Activated T-helper 1 cell treated with anti-CD3 and anti-CD28 coated beads, Interleukin-12 subunit alpha, Interleukin-12 subunit beta, Interleukin-2, Interleukin-4 antibody, amounts not matched to agents 30 ng/mL and 10 ng/mL and 1 ng/mL, durations not matched to agents 14 hours and 24 hours and 36 hours (primary cell): Measurements from ENCODE around the gene LRRC27. TPM values are rescaled to one million over a fixed set of nuclear protein-coding genes. Genes with fewer than 3 reads are reported as not detected.
"Not testable (repeated sequence)": the region's sequence is repeated elsewhere in the genome, so short reads cannot be mapped to it uniquely, and the experiment has no call there.

Experiments used
- DNase-seq: peaks from one replicate; pipeline ENCODE4 v3.0.0; 2021; ENCODE audit warnings: low spot score
- H3K27ac Mint-ChIP-seq: one replicate; pipeline ENCODE4 v1.8.0; 2021; ENCODE audit warnings: mild to moderate bottlenecking, mixed read lengths
- H3K27me3 Mint-ChIP-seq: one replicate; pipeline ENCODE4 v1.8.0; 2022; ENCODE audit warnings: mild to moderate bottlenecking, moderate library complexity, mixed read lengths; ENCODE audit not compliant: insufficient read depth
- H3K36me3 Mint-ChIP-seq: one replicate; pipeline ENCODE4 v1.8.0; 2021; ENCODE audit warnings: low read depth, mixed read lengths
- H3K4me1 Mint-ChIP-seq: one replicate; pipeline ENCODE4 v1.8.0; 2021; ENCODE audit warnings: low read depth, mixed read lengths
- H3K4me3 Mint-ChIP-seq: one replicate; pipeline ENCODE4 v1.8.0; 2021; ENCODE audit warnings: mild to moderate bottlenecking, moderate library complexity, mixed read lengths
- H3K9me3 Mint-ChIP-seq: one replicate; pipeline ENCODE4 v1.8.0; 2021; ENCODE audit warnings: mixed read lengths
- intact Hi-C: fragments of 100-400 bp; cut with micrococcal nuclease; formaldehyde crosslinking; loops from one replicate; pipeline ENCODE4 v1.15.1; 2024
- total RNA-seq: library from RNA; stranded (reverse); gene quantifications from 2 replicates; pipeline ENCODE4 v1.2.3, GENCODE V29; 2022

LRRC27 gene
- total RNA-seq, result 1.7 and 3.4 TPM in 2 replicates

DNA sequence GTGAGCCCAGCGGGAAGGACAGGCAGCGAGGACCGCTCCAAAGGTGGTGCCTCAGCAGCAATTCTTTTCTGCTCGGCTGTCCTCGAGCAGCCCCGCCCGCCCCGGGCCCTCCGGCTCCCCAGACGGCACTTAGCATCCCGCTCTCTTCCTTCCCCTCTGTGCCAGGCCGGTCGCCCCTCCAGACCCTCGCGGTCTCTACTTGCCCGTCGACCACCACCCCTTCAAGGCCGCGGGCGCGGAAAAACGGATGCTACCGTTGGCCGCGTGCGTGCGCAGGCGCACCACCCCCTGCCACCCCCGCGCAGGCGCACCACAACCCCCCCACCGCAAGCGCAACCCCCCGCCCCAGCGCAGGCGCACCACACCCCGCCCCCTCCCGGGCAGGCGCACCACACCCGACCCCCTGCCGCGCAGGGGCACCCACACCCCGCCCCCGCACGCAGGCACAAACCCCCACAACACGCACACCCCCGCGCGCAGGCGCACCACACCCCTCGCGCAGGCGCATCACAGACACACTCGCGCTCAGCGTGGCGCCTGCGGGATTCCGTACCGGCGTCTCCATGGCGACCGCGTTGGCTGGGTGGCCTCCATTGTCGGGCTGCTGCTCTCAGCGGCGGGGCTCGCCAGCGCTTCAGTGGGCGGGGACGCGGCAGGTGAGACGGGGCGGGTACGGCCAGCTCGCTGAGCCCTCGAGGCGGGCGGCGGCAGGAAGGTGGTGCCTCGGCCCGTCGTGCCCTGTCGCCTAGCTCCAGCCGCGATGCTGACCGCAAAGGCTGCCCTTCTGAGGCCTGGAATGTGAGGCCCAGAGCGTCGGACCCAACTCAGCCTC, at the start of gene LRRC27:
Gene LRRC27, plus strand, starts transcription at position 593 of the 832 bp plus-strand sequence. CDS start 1,332 bp downstream, outside the sequence.
- intact Hi-C loops, result loop anchor here (1.0 to 5.0 kb wide), 9 partner anchors 24 to 430 kb away; partner anchors contain the start of genes DPYSL4, INPP5A, PPP2R2D and PWWP2B
- H3K36me3 Mint-ChIP-seq, result peaks cover 23% of the 10 kb centered on the region
- peak within 1 kb of the TSS; percentile 91 for H3K4me3 Mint-ChIP-seq
- peaks cover 58% of the 10 kb centered on the region for H3K4me1 Mint-ChIP-seq
- H3K27me3 Mint-ChIP-seq, result peaks cover 3% of the 10 kb centered on the region
- H3K27ac Mint-ChIP-seq, result peak within 1 kb of the TSS; percentile 96
- no peaks in the 10 kb centered on the region for H3K9me3 Mint-ChIP-seq
- peak; percentile 100 for DNase-seq

DNA sequence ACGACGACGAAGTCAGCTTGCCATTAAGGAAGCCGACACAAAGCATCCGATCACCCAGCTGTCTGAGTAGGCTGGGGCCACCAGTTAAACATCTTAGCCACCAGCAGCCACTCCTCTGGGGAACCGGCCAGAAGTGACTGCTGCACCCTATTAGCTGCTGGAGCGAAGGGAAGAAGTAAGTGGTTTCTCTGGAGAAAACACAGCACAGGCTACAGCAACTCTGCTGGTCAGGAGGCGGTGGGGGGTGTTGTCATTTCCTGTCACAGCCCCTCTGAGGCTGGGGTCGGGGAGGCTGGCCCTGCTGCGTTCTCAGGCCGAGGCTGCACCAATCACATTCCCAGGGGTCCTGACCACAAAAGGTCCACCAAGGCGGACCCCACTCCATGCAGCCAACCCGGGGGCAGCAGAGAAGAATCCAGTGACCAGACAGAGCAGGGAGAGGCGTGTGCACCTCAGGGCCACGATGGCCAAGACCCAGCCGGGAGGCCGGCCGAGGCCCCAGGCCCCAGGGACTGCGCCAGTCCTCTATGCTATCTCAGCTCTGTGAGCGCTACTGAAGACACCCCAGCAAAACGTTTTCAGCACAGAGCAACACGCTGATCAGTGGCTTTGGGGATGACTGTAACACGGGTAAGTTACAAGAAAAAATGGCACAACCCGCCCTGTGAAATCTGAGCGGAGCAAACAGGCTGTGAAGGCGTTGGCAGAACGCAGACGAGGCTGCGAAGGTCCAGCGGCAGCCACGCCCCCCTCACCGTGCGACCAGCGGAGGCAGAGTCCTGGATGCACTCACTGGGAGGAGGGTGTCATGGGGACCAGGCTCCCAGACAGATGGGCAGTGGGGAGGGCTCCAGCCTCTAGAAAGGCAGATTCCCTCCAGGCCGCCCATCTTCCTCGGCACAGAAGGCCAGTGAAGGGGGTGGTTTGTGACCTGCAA, 49.1 kb upstream of the LRRC27 start:
- intact Hi-C loops, result no loop called here
- Mint-ChIP-seq H3K36me3 (no peaks in the 10 kb centered on the region), H3K4me1 (no peaks in the 10 kb centered on the region), H3K27ac (no peak overlapping the region), H3K4me3 (no peak overlapping the region), H3K27me3 (peaks cover 7% of the 10 kb centered on the region), H3K9me3 (no peaks in the 10 kb centered on the region)
- DNase-seq, result no peak

DNA sequence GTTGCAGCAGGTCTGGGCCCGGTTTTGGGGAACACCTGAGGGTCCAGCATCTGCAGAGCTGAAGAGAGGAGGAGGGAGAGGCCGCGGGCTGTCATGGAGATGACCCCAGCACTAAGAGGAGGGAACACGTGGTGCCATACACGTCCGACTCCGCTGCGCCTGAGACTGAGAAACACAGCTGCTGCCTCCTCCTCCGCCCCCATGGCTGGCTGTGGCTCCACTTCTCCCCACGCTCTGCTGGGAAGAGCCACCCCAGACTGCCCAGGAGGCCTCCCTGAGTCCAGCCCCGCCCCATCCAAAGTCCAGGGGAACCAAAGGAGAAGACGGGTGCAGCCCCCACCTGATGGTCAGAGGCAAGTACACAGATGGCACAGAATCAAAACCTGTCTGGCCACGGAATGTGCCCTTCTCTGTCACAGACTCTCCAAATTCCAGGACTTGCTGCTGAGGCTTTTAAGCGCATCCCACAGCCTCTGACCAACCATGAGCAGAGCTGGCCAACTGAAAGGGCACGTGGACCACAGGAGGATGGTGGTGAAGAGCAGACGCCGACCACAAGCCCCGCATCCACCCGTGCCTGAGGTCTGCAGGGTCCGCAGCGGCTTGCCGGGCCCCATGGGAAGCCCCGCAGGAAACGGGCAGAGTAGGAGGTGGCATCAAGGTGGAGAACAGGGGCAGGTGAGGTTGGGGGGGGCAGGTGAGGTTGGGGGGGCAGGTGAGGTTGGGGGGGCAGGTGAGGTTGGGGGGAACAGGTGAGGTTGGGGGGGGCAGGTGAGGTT, 48.2 kb upstream of the LRRC27 start:
- Mint-ChIP-seq H3K4me1 (no peaks in the 10 kb centered on the region), H3K36me3 (no peaks in the 10 kb centered on the region), H3K27ac (no peak overlapping the region), H3K4me3 (no peak overlapping the region), H3K9me3 (no peaks in the 10 kb centered on the region), H3K27me3 (peaks cover 7% of the 10 kb centered on the region)
- intact Hi-C loops, result no loop called here
- no peak for DNase-seq

DNA sequence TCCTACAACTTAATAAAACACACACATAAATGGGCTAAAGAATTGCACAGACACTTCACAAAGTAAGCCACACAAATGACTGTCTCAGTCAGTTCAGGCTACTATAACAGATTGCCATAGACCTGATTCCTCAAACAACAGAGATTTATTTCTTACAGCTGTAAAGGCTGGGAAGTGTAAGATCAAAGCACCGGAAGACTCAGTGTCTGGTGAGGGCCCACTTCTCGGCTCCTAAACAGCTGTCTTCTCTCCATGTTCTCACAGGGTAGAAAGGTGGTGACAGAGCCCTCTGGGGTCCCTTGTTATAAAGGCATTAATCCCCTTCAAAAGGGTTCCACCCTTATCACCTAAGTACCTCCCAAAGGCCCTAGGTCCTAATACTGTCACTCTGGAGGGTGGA, 42.6 kb upstream of the LRRC27 start:
- no peak overlapping the region for H3K27ac Mint-ChIP-seq
- DNase-seq, result no peak
- no peaks in the 10 kb centered on the region for H3K9me3 Mint-ChIP-seq
- intact Hi-C loops, result no loop called here
- peaks cover 12% of the 10 kb centered on the region for H3K27me3 Mint-ChIP-seq
- no peaks in the 10 kb centered on the region for H3K36me3 Mint-ChIP-seq
- H3K4me3 Mint-ChIP-seq, result no peak overlapping the region
- H3K4me1 Mint-ChIP-seq, result no peaks in the 10 kb centered on the region

DNA sequence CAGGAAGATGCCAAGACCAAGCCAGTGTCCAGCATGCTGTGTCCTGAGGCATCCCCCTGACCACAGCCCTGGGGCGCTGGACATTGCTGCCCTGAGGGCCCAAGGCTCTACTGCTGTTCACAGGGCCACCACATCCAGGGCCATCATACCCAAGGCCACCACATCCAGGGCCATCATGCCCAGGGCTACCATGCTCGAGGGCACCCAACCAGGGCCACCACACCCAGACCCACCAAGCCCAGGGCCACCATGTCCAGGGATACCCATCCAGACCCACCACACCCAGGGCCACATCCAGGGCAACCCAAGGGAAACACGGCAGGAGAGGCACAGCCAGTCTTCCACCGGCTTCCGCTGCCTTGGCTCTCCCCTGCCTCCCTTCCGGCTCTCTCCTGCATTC, 41.4 kb upstream of the LRRC27 start:
- H3K27me3 Mint-ChIP-seq, result peaks cover 10% of the 10 kb centered on the region
- H3K9me3 Mint-ChIP-seq, result no peaks in the 10 kb centered on the region
- no peaks in the 10 kb centered on the region for H3K36me3 Mint-ChIP-seq
- no peak overlapping the region for H3K27ac Mint-ChIP-seq
- intact Hi-C loops, result no loop called here
- H3K4me1 Mint-ChIP-seq, result no peaks in the 10 kb centered on the region
- DNase-seq, result no peak
- H3K4me3 Mint-ChIP-seq, result no peak overlapping the region

DNA sequence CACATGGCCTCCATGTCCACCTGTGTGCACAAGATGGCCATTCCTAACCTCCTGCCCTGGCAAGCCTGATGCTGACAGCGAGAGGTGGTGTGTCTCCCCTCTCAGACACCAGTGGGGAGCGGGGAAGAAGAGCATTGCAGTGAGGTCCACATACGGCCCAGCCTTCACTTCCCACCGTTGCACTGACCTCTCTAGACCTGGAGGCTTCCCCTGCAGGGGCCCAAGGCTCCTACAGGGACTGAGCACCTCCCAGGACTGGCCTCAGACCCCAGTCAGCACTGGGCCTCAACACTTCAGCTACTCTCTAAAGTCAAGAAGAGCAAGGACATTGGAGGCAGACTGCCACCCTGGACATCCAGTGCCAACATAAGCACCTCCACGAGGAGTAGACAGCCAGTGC, 40.2 kb upstream of the LRRC27 start:
- Mint-ChIP-seq H3K4me3 (no peak overlapping the region), H3K9me3 (no peaks in the 10 kb centered on the region), H3K36me3 (no peaks in the 10 kb centered on the region), H3K27me3 (peaks cover 10% of the 10 kb centered on the region), H3K27ac (no peak overlapping the region), H3K4me1 (no peaks in the 10 kb centered on the region)
- intact Hi-C loops, result no loop called here
- DNase-seq, result no peak

DNA sequence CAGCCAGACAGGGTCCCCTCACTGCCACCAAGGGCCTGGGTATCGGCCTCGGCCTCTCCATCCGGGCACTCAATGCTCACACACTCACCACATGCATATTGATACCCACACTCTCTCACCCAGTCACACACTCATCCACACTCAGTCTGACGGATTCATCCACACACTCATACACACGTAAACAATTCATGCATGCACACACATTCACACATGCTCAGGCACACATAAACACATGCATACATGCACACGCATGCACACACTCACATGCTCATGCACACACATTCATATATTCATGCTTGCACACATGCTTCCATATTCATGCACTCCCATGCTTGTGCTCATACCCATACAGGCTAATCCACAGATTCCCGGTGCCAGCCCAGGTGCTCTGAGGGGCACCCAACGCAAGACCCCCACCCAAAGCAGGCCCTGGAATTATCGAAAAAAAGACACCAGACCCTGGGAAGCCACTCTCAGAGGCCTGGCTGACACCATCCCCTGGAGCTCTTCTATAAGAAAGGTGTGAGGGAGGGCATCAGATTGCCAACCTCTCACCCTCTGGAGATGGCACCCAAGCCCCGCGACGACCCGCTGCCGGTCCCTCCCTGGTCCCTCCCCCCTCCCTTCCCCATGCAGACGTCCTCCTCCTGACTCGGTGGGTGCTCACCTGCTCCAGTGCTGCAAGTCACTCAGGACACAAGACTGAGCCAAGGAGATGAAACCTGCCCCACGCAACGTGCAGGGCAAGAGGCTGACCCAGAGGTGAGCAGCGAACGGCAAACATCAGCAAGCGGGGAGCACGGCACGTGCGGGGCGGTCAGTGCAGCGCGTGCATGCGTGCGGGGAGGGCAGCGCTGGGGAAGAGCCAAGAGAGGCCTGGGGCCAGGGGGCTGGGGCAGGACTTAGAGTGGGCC, 39.4 kb upstream of the LRRC27 start:
- H3K27ac Mint-ChIP-seq, result no peak overlapping the region
- no peaks in the 10 kb centered on the region for H3K4me1 Mint-ChIP-seq
- peaks cover 9% of the 10 kb centered on the region for H3K27me3 Mint-ChIP-seq
- H3K9me3 Mint-ChIP-seq, result no peaks in the 10 kb centered on the region
- H3K4me3 Mint-ChIP-seq, result no peak overlapping the region
- H3K36me3 Mint-ChIP-seq, result no peaks in the 10 kb centered on the region
- intact Hi-C loops, result no loop called here
- no peak for DNase-seq

DNA sequence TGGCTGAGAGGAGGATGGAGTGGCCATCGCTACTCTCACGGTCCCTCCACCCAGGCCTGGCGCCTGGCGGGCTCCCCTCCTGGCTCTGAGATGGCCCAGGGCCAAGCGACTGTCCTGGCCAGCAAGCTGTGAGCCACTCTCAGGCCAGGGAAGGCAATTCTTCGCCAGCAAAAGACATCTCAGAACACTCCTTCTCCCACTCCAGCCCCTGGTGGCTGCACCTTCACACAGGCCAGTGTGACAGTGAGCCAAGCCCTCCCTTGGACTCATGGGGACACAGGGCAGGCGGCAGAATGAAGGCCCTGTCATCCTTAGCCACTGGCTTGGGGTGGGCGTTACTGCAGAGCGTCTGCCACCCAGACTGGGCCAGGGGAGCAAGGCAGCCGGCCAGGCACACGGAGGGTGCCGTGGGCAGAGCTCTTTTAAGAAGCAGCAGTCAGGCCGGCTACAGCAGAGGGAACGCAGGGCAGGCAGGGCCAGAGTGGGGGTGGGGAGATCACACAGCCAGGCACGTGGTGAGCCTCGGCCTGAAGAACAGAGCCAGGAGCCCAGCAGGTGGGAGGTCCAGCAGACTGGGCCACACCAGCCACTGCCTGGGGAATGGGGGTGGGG, 38.7 kb upstream of the LRRC27 start:
- H3K4me3 Mint-ChIP-seq, result no peak overlapping the region
- no peak overlapping the region for H3K27ac Mint-ChIP-seq
- H3K36me3 Mint-ChIP-seq, result no peaks in the 10 kb centered on the region
- no peaks in the 10 kb centered on the region for H3K9me3 Mint-ChIP-seq
- peaks cover 6% of the 10 kb centered on the region for H3K27me3 Mint-ChIP-seq
- no peak for DNase-seq
- no peaks in the 10 kb centered on the region for H3K4me1 Mint-ChIP-seq
- intact Hi-C loops, result no loop called here

DNA sequence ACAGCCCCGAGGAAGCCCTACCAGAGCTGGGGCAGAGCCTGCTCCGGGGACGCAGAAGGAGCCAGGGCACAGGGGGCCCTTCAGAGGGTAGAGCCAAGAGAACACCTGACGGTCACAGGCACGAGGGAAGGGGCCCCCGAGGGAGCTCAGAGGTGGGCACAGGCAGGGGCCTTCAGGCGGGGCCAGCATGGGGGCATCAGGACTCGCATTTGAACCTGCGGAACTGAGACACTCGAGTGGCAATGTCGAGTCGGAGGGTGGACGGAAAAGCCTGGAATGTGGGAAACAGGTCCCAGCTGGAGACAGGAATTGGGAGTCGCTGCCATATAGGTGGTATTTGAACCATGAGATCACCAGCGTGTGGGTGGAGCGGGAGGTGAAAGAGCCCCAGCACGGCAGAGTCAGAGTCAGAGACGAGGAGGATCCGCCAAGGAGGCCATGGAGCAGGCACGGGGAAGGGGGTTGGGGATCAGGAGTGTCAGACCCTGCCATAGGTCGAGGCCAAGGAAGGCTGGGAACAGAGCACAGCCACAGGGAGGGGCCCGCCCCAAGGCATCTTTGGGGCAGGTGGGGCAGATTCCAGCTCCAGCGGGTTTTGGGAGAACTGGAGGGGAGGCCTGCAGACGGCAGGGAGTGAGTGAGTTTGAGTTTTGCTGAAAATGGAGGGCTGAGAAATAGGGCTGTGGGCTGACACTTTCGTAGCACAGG, 38.0 kb upstream of the LRRC27 start:
- H3K4me3 Mint-ChIP-seq, result no peak overlapping the region
- H3K27me3 Mint-ChIP-seq, result peaks cover 4% of the 10 kb centered on the region
- no peak overlapping the region for H3K27ac Mint-ChIP-seq
- intact Hi-C loops, result no loop called here
- H3K4me1 Mint-ChIP-seq, result no peaks in the 10 kb centered on the region
- no peaks in the 10 kb centered on the region for H3K36me3 Mint-ChIP-seq
- H3K9me3 Mint-ChIP-seq, result no peaks in the 10 kb centered on the region
- DNase-seq, result no peak

DNA sequence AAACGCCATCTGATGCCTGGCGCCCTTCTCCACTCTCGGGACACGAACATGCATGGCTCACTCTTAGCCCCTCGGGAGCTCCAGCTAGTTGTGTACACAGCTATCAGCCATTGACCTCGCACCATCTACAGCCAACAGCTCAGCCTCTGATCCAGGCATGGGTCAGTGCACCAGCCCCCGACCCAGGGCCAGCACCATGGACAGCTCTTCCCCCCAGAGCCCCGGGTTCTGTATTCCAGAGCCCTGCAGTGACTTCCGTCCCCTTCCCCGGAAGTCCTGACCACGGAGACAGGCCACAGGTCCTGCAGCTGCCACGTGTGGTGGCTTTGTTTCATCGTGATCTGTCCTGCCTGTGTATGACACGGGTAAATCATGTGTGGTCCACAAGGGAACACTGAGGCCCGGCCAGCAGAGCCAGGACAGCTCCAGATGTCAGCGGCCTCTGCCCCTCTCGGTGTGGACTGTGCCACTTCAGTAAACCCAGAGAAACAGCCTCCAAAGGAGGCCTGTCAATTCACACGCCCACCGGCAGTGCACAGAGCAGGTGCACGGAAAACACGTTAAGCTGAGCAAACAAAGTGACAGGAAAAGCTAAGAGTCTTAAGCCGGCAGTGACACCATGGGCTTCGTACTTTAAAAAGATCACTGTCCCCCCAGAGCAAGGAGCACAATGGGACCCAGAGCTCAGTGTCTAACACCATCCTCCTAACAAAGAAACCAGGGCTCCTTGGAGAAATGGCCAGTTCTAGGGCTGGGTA, 37.3 kb upstream of the LRRC27 start:
- Mint-ChIP-seq H3K27ac (no peak overlapping the region), H3K4me1 (no peaks in the 10 kb centered on the region), H3K4me3 (no peak overlapping the region), H3K36me3 (no peaks in the 10 kb centered on the region), H3K9me3 (no peaks in the 10 kb centered on the region), H3K27me3 (no peaks in the 10 kb centered on the region)
- intact Hi-C loops, result no loop called here
- no peak for DNase-seq

DNA sequence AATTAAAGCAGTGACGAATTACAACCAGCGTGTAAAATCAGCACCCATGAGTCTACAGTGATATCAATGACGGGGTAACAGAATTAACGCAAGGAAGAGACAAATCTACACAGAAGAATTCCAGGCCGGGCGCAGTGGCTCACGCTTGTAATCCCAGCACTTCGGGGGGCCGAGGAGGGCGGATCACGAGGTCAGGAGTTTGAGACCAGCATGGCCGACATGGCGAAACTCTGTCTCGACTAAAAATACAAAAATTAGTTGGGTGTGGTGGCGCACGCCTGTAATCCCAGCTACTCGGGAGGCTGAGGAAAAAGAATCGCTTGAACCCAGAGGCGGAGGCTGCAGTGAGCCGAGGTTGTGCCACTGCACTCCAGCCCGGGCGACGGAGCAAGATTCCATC, 36.5 kb upstream of the LRRC27 start:
- intact Hi-C loops, H3K4me1 Mint-ChIP-seq, H3K36me3 Mint-ChIP-seq: not testable (repeated sequence)

More for the DNA sequence above, 36.5 kb upstream of the LRRC27 start:
- H3K4me3 Mint-ChIP-seq, H3K9me3 Mint-ChIP-seq, H3K27ac Mint-ChIP-seq, H3K27me3 Mint-ChIP-seq, DNase-seq: not testable (repeated sequence)
